NCI-H2196 treated with DMSO at 0.1 percent for 48 hours (cell line): ENCODE results near the gene AGER.
"Not testable (repeated sequence)": the region's sequence is repeated elsewhere in the genome, so short reads cannot be mapped to it uniquely, and the experiment has no call there.

Experiments used
- DNase-seq: peaks from one replicate; lab custom pipeline; 2025; ENCODE audit not compliant: unreplicated experiment; lab: John Stamatoyannopoulos, UW

Gene AGER

DNA sequence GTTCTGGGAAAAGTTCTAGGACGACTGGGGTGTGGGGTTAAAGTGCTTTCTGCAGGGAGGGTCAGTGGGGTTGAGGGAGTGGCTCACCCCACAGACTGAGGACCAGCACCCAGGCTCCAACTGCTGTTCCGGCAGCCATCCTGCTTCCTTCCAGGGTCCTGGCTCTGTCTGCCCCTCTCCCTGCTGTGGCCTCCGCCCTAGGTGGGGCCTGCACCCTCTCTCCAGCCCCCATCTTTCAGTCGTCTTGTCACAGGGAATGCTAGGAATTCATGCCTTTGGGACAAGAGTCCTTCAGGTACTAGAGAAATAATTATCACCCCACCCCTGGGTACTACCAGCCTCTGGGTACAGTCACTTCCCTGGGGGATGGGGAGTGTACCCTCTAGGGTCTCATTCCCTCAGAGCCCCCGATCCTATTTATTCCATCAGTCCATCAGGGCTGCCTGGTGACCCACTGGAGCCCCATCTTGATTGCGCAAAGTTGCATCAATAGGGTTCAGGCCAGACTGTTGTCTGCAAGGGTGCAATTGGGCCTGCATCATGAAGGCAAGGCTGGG is at the start of gene AGER:
Gene AGER, minus strand, starts transcription at position 170 of the 557 bp plus-strand sequence. Its CDS starts 31 bp downstream, at position 139.
- no peak for DNase-seq

- DNase-seq, result no peak
Observed at GRCh38 chr6:32226434-32226833, 42.4 kb upstream of the AGER start.

- DNase-seq, result no peak
Observed at GRCh38 chr6:32224696-32225095, 40.6 kb upstream of the AGER start.

- no peak for DNase-seq
Observed at GRCh38 chr6:32223258-32224235, 39.5 kb upstream of the AGER start, which contains the start of gene NOTCH4. NOTCH4 (minus strand) TSS chr6:32224067; CDS start chr6:32223928, 139 bp downstream.

GRCh38 chr6:32222333-32223230 is 38.5 kb upstream of the AGER start:
- no peak for DNase-seq

GRCh38 chr6:32220021-32220420 is 36.0 kb upstream of the AGER start:
- DNase-seq, result no peak

- no peak for DNase-seq
Observed at GRCh38 chr6:32218167-32218566, 34.1 kb upstream of the AGER start.

- no peak for DNase-seq
Observed at GRCh38 chr6:32216998-32217397, 32.9 kb upstream of the AGER start.

GRCh38 chr6:32216285-32216684 is 32.2 kb upstream of the AGER start:
- DNase-seq, result no peak

DNA sequence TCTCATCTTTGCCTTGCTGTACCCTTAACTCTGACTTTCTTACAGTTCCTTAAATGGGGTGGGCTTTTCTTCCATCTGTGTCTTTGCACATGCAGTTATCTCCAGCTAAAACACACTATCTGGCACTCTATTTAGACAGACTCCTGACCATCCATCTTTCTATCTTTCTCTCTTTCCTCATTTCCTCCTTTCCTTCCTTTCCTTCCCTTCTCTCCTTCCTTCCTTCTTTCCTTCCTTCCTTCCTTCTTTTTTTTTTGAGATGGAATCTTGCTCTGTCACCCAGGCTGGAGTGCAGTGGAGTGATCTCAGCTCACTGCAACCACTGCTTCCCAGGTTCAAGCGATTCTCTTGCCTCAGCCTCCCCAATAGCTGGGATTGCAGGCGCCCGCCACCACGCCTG is 31.6 kb upstream of the AGER start:
- no peak for DNase-seq

DNA sequence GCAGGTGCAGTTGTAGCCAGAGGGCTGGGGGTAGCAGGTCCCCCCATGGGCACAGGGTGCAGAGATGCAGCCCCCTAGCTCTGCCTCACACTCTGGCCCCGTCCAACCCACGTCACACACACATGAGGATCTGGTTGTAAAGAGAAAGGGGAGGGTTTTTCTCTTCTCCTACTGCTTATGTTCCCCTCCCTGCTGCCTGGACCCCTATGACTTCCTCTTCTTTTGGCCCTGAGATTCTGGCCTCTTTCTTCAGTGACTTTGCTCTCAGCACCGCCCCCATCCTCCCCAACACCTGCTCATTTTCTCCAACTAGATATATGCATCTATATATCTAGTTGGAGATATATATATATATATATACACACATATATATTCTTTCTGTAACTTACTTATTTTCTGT is 30.1 kb upstream of the AGER start:
- no peak for DNase-seq

DNA sequence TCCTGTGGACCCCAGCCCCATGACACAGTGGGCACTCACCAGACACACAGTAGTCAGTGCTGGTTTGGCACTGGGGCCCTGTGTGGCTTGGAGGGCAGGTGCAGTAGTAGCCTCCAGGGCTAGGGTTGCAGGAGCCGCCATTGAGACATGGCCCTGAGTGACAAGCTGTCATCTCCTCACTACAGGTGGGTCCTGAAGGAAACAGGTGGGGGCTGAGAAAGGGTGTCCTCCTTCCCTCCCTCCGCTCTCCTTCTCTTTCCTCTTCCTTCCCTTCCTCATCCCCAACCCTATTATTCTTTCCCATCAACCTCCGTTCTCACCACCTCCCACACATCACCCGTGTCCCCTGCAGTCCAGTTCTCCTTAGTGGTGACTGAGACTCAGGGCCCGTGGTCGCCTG is 29.6 kb upstream of the AGER start:
- no peak for DNase-seq

- DNase-seq, result no peak
Observed at GRCh38 chr6:32212076-32212760, 28.2 kb upstream of the AGER start.

DNA sequence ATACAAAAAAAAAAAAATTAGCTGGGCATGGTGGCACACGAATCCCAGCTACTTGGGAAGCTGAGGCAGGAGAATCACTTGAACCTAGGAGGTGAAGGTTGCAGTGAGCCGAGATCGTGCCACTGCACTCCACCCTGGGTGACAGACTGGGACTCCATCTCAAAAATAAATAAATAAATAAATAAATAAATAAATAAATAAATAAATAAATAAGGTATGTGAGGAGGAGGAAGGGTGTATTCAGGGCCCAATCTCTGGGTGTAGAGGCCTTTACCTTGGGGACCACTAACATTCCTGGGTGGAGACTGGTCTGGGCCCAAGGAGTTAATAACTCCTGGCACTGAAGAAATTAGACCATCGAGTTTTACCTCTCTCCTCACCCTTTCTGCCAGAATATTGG is 27.4 kb upstream of the AGER start:
- not testable (repeated sequence) for DNase-seq

DNA sequence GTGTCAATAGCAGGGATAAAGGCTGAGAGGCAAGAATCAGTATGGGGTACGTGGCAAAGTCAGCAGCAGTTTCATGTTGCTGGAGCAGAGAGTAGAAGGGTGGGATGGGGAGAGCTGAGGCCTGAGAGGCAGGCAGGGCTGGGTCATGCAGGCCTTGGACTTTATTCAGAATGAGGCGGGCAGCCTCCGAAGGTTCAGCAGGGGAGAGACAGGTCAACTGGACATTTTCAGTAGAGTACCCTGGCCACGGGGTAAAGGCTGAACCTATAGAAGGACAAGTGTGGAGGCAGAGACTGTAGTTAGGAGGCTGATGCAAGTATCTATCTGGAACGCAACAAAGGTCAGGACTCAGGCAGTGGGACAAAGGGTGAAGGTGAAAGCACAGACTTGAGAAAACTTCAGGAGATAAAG is 26.1 kb upstream of the AGER start:
- no peak for DNase-seq

- DNase-seq, result no peak
Observed at GRCh38 chr6:32208996-32209395, 24.9 kb upstream of the AGER start.

DNA sequence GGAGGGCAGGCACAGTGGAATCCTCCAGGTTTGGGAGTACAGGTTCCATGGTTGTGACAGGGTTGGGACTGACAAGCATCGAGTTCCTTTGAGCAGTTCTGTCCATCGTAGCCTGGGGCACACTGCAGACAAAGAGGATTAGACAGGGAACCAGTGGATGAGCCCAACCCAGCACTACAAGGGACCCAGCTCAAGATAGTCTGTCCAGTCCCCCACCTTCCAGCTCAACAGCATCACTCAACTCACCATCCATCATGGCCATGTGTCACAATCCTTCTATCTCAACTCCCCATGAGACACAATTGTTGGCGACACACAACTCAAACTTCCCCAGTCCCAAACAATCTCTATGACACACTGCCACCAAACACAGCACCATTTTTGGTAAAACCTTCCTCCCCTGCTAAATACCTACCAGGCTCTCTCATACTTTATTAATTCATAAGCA is 20.2 kb upstream of the AGER start:
- no peak for DNase-seq

DNA sequence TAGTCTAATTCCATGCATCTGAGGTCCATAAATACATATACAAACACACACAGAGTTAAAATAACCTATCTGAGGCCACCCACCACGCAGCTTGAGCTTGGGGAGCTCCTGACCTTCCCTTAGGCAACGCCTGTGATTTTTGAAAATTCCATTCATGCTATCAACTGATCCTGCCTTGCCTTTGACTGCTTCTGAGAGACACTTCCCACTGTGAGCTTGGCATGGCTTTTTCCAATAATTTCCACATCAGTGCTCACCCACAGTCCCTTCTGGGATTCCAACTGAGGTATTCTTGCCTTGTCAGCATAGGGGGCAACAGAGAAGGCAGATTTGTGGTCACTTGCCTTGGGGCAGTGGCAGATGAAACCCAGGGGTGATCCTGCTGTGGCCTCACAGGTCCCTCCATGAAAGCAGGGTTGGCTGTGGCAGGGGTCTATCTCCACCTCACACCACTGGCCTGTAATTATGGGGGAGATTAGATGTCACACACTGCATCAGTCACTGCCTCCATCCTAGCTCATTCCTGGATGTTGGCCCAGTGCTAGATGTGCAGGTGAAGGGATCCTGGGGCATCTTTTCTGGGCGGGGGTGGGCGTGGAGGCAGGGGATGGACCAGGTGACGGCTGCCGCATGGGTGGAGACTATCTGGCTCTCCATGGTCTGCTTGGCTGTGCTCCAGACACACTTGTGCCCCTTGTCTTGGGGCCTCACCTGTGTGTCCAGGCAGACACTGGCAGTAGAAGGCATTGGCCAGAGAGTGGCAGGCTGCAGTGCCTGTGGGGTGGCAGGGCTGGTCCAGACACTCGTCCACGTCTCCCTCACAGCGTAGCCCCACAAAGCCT is 19.6 kb upstream of the AGER start:
- DNase-seq, result no peak

GRCh38 chr6:32202186-32202585 is 18.1 kb upstream of the AGER start:
- no peak for DNase-seq
